Measurements from ENCODE around the gene DSEL.

DNA sequence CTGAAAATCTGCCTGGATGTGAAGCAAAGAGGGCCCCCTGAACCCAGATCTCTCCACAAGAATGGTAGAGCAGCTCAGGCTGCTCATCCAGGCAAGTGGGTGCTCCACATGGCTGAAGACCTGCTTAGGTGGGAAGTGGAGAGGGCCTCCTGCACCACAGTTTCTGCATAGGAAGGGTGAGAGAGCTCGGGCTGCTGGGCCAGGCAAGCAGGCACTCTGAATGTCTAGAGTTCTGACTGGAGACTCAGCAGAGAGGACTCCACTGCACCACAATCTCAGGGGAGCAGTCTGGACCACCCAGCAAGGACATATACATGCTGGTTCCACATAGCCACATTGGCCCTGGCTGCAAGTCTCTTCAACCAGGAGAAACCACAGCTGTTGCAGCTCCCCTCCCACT lies 52.0 kb downstream of the DSEL start:
- TF ChIP-seq, protein P1, sequence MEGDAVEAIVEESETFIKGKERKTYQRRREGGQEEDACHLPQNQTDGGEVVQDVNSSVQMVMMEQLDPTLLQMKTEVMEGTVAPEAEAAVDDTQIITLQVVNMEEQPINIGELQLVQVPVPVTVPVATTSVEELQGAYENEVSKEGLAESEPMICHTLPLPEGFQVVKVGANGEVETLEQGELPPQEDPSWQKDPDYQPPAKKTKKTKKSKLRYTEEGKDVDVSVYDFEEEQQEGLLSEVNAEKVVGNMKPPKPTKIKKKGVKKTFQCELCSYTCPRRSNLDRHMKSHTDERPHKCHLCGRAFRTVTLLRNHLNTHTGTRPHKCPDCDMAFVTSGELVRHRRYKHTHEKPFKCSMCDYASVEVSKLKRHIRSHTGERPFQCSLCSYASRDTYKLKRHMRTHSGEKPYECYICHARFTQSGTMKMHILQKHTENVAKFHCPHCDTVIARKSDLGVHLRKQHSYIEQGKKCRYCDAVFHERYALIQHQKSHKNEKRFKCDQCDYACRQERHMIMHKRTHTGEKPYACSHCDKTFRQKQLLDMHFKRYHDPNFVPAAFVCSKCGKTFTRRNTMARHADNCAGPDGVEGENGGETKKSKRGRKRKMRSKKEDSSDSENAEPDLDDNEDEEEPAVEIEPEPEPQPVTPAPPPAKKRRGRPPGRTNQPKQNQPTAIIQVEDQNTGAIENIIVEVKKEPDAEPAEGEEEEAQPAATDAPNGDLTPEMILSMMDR (IDR thresholded peaks at IDR 0.05): no peak
- no peak for TF ChIP-seq POLR2AphosphoS5 (IDR thresholded peaks at IDR 0.05; ENCODE audit: low read depth, low read length)

All from Panc1 (cell line).